Measurements from ENCODE around the gene KLHL29.

GRCh38 chr2:23673082-23673481 lies 288.1 kb downstream of the KLHL29 start:
- no peak for TF ChIP-seq CTCF (IDR thresholded peaks at IDR 0.05)
- no peak for TF ChIP-seq POLR2A (IDR thresholded peaks at IDR 0.05)

Data from thyroid gland (tissue), 4 donors.